ENCODE results near the gene HEPACAM.

Gene HEPACAM

GRCh38 chr11:124943741-124944140 is 7.9 kb upstream of the HEPACAM start:
- H3K4me3 ChIP-seq (ENCODE audit: low read depth, low read length), result no peak overlapping the region
- no peak for DNase-seq (ENCODE audit: low read depth)
- TF ChIP-seq CTCF (conservative IDR thresholded peaks at IDR 0.05; ENCODE audit: low read depth, low read length), result no peak

- no peak overlapping the region for H3K4me3 ChIP-seq (ENCODE audit: low read depth, low read length)
- DNase-seq (ENCODE audit: low read depth), result no peak
- TF ChIP-seq CTCF (conservative IDR thresholded peaks at IDR 0.05; ENCODE audit: low read depth, low read length), result peak; percentile 27
Measured at GRCh38 chr11:124943254-124943616, 7.4 kb upstream of the HEPACAM start.

DNA sequence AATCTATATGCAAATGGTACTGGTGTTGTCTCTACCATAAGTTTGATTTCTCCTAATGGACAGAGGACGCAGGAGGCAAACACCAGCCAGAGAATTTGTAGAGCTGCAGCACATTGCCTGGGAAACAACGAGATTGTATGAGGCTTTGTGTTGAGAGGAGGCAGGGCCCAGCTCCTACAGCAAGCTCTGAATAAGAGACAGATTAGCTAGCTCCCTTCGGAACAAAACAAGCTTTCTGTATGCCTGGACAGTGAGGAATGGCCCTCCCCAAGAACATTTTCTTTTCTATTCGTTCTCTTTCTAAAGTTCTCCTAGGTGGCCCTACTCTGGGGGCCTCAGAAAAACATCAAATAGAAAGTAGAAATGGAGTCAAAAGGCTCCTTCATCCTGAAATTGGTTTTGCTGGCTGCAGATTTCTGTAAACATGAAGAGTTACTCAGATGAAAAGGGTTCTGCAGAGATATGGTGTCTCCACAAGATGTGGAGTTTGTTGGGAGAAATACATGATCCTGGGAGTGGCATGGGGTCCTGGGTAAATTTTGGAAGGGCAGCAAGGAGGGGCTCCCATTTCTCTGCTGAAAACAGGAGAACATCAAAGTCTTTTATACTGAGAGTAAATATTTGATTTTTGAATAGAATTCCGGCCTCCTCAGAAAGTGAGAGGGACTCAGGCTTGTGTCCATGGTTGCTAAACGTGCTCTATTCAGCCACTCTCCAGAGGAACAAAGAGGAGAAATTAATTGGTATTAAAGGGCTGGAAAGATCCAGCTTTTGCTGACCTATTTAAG is 6.8 kb upstream of the HEPACAM start:
- H3K4me3 ChIP-seq (ENCODE audit: low read depth, low read length), result no peak overlapping the region
- TF ChIP-seq CTCF (conservative IDR thresholded peaks at IDR 0.05; ENCODE audit: low read depth, low read length), result no peak
- no peak for DNase-seq (ENCODE audit: low read depth)

DNA sequence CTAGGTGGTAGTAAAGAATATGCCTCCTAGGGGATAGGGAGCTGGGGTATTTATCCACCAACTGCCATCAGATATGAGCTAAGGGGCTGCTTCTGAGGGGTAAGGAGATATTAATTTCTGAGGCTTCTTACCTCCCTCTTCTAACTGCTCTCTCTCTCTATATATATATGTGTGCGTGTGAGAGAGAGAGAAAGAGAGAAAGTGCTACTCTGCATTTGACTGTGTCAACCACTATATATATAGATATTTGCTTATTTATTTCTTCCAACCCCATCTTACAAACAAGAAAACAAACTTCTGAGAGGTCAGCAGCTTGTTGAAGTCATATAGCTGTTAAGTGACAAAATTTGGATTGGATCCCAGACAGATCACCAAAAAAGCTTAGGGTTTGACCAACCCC is 5.9 kb upstream of the HEPACAM start:
- TF ChIP-seq CTCF (conservative IDR thresholded peaks at IDR 0.05; ENCODE audit: low read depth, low read length), result no peak
- no peak overlapping the region for H3K4me3 ChIP-seq (ENCODE audit: low read depth, low read length)
- no peak for DNase-seq (ENCODE audit: low read depth)

DNA sequence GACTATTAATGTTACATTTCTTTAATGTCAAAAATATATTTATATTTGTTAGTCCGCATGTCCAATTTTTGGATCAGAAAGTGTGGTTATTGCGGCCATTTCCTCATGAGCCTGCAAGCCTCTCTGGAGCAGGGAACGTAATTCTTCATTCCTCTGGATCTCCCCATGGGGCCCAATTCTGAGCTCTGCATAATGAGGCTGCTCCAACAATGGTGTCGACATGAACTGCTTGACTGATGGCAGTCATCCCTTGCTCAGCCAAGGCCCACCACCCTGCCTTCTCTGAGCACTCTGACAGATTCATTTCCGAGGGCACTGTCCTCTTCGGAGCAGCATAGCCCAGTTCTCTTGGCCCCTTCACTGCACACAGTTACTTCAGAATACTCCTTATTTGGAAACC is 3.1 kb upstream of the HEPACAM start:
- TF ChIP-seq CTCF (conservative IDR thresholded peaks at IDR 0.05; ENCODE audit: low read depth, low read length), result no peak
- no peak for DNase-seq (ENCODE audit: low read depth)
- H3K4me3 ChIP-seq (ENCODE audit: low read depth, low read length), result no peak overlapping the region

GRCh38 chr11:124938206-124938765 is 2.4 kb upstream of the HEPACAM start:
- peak; percentile 28 for DNase-seq (ENCODE audit: low read depth)
- no peak overlapping the region for H3K4me3 ChIP-seq (ENCODE audit: low read depth, low read length)
- TF ChIP-seq CTCF (conservative IDR thresholded peaks at IDR 0.05; ENCODE audit: low read depth, low read length), result no peak

Measured in choroid plexus epithelial cell (primary cell).